ENCODE data around the gene TMF1. TPM values are rescaled to one million over a fixed set of nuclear protein-coding genes. Genes with fewer than 3 reads are reported as not detected.

TMF1 gene
- total and polyA plus RNA-seq, 2 of the 8 experiments (the other 6 are each of a cell fraction or from before 2014, with no cell fraction given), result 1.4 to 18.3 TPM

- Histone ChIP-seq H3K56ac (replicated peaks; ENCODE audit: insufficient read length, low read depth, low read length) (no peak overlapping the region), H2AFZ (ENCODE audit: low read length) (no peak overlapping the region), H3K4ac (replicated peaks; ENCODE audit: insufficient read length, low read depth, low read length) (no peak overlapping the region), H3K9ac (replicated peaks in 1 of 4; ENCODE audit: extremely low read depth in 1 of 4, low read depth in 3 of 4, low read length in 3 of 4) (no peak overlapping the region), H4K20me1 (replicated peaks in 1 of 2; ENCODE audit: control insufficient read depth in 1 of 2, insufficient read depth in 2 of 2, low read length in 2 of 2) (no peaks in the 10 kb centered on the region), H2BK12ac (ENCODE audit: low read depth, low read length) (no peak overlapping the region), H3K4me3 (ENCODE audit: extremely low read depth in 1 of 4, insufficient read depth in 2 of 4, low read depth in 3 of 4, low read length in 4 of 4) (no peak overlapping the region), H3K4me2 (ENCODE audit: insufficient read depth in 1 of 2, low read depth in 2 of 2, low read length in 2 of 2) (no peak overlapping the region), H2BK5ac (ENCODE audit: low read depth, low read length) (no peak overlapping the region), H3K27me3 (replicated peaks in 1 of 4; ENCODE audit: control insufficient read depth in 3 of 4, extremely low read depth in 1 of 4, insufficient read depth in 3 of 4, low read length in 3 of 4) (no peaks in the 10 kb centered on the region), H3K14ac (ENCODE audit: insufficient read length) (no peak overlapping the region), H4K5ac (ENCODE audit: insufficient read length, low read depth, low read length) (no peak overlapping the region), H3K23ac (ENCODE audit: insufficient read length) (no peak overlapping the region), H3K9me3 (ENCODE audit: insufficient read depth in 2 of 2, low read depth in 1 of 2, low read length in 1 of 2) (no peaks in the 10 kb centered on the region), H2BK15ac (ENCODE audit: low read length) (no peak overlapping the region), H2AK5ac (ENCODE audit: low read depth, low read length) (no peak overlapping the region), H3K23me2 (ENCODE audit: low read depth, low read length) (no peaks in the 10 kb centered on the region), H3K27ac (ENCODE audit: low read depth, low read length) (no peak overlapping the region), H3K36me3 (ENCODE audit: control insufficient read depth in 2 of 4, insufficient read depth in 4 of 4, low read length in 3 of 4) (peaks cover 10 to 76% (median 33%) of the 10 kb centered on the region in 4 experiments; a peak in 7 of 8 replicates), H3K18ac (ENCODE audit: extremely low read depth, low read length) (no peak overlapping the region), H3K79me2 (ENCODE audit: control insufficient read depth in 1 of 2, insufficient read depth in 2 of 2, low read length in 2 of 2) (no peaks in the 10 kb centered on the region), H4K91ac (replicated peaks; ENCODE audit: insufficient read length, low read length) (no peak overlapping the region), H2BK20ac (ENCODE audit: low read length) (no peak overlapping the region), H3K79me1 (ENCODE audit: low read depth, low read length) (no peaks in the 10 kb centered on the region), H4K8ac (ENCODE audit: extremely low read depth, insufficient read depth, low read length) (no peak overlapping the region), H2BK120ac (replicated peaks; ENCODE audit: low read depth, low read length) (no peak overlapping the region), H3K4me1 (replicated peaks in 1 of 4; ENCODE audit: control insufficient read depth in 3 of 4, insufficient read depth in 4 of 4, low read length in 3 of 4) (no peaks in the 10 kb centered on the region)
- DNase-seq (ENCODE audit: low read depth in 1 of 2, low spot score in 2 of 2) (no peak), FAIRE-seq (no peak)
- ChIA-PET POLR2A (ENCODE audit: partially characterized antibody) (no interaction called here), CTCF (ENCODE audit: partially characterized antibody) (no interaction called here)
- WGBS, 2 experiments (ENCODE audit: extremely low coverage in 1 of 2, insufficient coverage in 1 of 2, insufficient read length in 1 of 2, insufficient replicate concordance in 2 of 2, low coverage in 1 of 2, low lambda C conversion rate in 2 of 2, missing lambda C conversion rate in 1 of 2), result 70% methylated on average over 2 of the region's 2 CpGs; no CpG with 5 or more reads in 1 of the 2 experiments
- no peak for TF ChIP-seq FOSL1 (IDR thresholded peaks at IDR 0.05; ENCODE audit: insufficient read depth, low read depth, low read length)
- no peak for TF ChIP-seq MAX (IDR thresholded peaks at IDR 0.05)
- no peak for TF ChIP-seq NRF1 (IDR thresholded peaks at IDR 0.05; ENCODE audit: low read depth, low read length)
- no peak for TF ChIP-seq ASH2L (IDR thresholded peaks at IDR 0.05; ENCODE audit: low read length)
- no peak for TF ChIP-seq ZNF274 (IDR thresholded peaks at IDR 0.05; ENCODE audit: borderline replicate concordance, extremely low read depth, low read length)
- TF ChIP-seq SAP30 (IDR thresholded peaks at IDR 0.05; ENCODE audit: insufficient read depth, insufficient replicate concordance, low read length), result no peak
- TF ChIP-seq BCL11A (IDR thresholded peaks at IDR 0.05; ENCODE audit: low read depth in 2 of 2, low read length in 2 of 2), result no peak
- no peak for TF ChIP-seq KDM1A (IDR thresholded peaks at IDR 0.05; ENCODE audit: borderline replicate concordance, low read length)
- no peak for TF ChIP-seq POU5F1 (IDR thresholded peaks at IDR 0.05; ENCODE audit: low read depth, low read length)
- no peak for TF ChIP-seq GABPA (IDR thresholded peaks at IDR 0.05; ENCODE audit: borderline replicate concordance, insufficient read depth, low read length)
- no peak for TF ChIP-seq ATF3 (IDR thresholded peaks at IDR 0.05; ENCODE audit: insufficient read depth, low read depth, low read length)
- TF ChIP-seq SP1 (IDR thresholded peaks at IDR 0.05; ENCODE audit: low read depth, low read length), result no peak
- no peak for TF ChIP-seq SIN3A (conservative IDR thresholded peaks at IDR 0.05 in 1 of 2, IDR thresholded peaks at IDR 0.05 in 1 of 2; ENCODE audit: low read depth in 1 of 2, low read length in 2 of 2)
- TF ChIP-seq SRF (IDR thresholded peaks at IDR 0.05; ENCODE audit: low read depth, low read length), result no peak
These were observed 6.8 kb upstream of the TMF1 start for GRCh38 chr3:69058947-69059224.

Measured in H1 (cell line).